Measurements from ENCODE around the gene GRB14. TPM values are rescaled to one million over a fixed set of nuclear protein-coding genes. Genes with fewer than 3 reads are reported as not detected.

Gene GRB14
- total RNA-seq, 1 experiment from 2014 or later = 6.3 TPM

- ChIA-PET POLR2A (no interaction called here), RAD21 (ENCODE audit: low non-redundant PET in 1 of 2, low total read pairs in 2 of 2, uncharacterized antibody in 2 of 2, unreplicated experiment in 2 of 2) (no interaction called here), CTCF (interaction anchor here (1.1 kb wide), 1 partner anchor 20 kb away, joined by 5 read pairs; no protein-coding TSS in a partner anchor)
- intact Hi-C loops (cut with micrococcal nuclease) = no loop called here
- H4K20me1 ChIP-seq (ENCODE audit: insufficient read depth) = no peaks in the 10 kb centered on the region
- peak overlapping the region; percentile 90 for H3K4me2 ChIP-seq (ENCODE audit: low read length)
- no peaks in the 10 kb centered on the region for H3K36me3 ChIP-seq (ENCODE audit: control insufficient read depth in 1 of 2, insufficient read depth in 2 of 2, low read length in 2 of 2)
- no peaks in the 10 kb centered on the region for H3K9me3 ChIP-seq (ENCODE audit: control insufficient read depth in 1 of 2, insufficient read depth in 1 of 2, low read depth in 1 of 2, low read length in 2 of 2)
- H3K4me1 ChIP-seq (ENCODE audit: control insufficient read depth in 1 of 2, insufficient read depth in 2 of 2, low read length in 2 of 2) = peaks cover 0 to 21% of the 10 kb centered on the region in 2 experiments; a peak in 3 of 4 replicates
- DNase-seq (ENCODE audit: low read depth, low spot score) (no peak), ATAC-seq (no peak)
- no peak overlapping the region for H3K27ac ChIP-seq (ENCODE audit: low read depth, low read length)
- no peak for TF ChIP-seq ZNF274 (IDR thresholded peaks at IDR 0.05; ENCODE audit: low read depth, low read length)
- TF ChIP-seq ZFX (IDR thresholded peaks at IDR 0.05) = no peak
- no peak for TF ChIP-seq CEBPB (IDR thresholded peaks at IDR 0.05; ENCODE audit: low read depth)
- no peak for TF ChIP-seq CTCF (IDR thresholded peaks at IDR 0.05 in 2 of 3, conservative IDR thresholded peaks at IDR 0.05 in 1 of 3; ENCODE audit: borderline replicate concordance in 1 of 3, insufficient read depth in 1 of 3, low read depth in 2 of 3, low read length in 2 of 3)
- TF ChIP-seq MAX (IDR thresholded peaks at IDR 0.05) = no peak
- TF ChIP-seq SIN3A (IDR thresholded peaks at IDR 0.05; ENCODE audit: low read depth) = no peak
- no peak for TF ChIP-seq REST (IDR thresholded peaks at IDR 0.05; ENCODE audit: low read depth)
- no peak for TF ChIP-seq EGR1 (IDR thresholded peaks at IDR 0.05; ENCODE audit: low read depth)
- TF ChIP-seq RAD21 (IDR thresholded peaks at IDR 0.05; ENCODE audit: low read depth) = no peak
- no peak for TF ChIP-seq ZBTB33 (IDR thresholded peaks at IDR 0.05; ENCODE audit: extremely low read depth, insufficient replicate concordance, low read length)
- no peaks in the 10 kb centered on the region for H3K27me3 ChIP-seq (ENCODE audit: insufficient read depth, low read length)
- H2AFZ ChIP-seq (ENCODE audit: low read depth, low read length, poor library complexity, severe bottlenecking) = peak overlapping the region; percentile 76
- no peaks in the 10 kb centered on the region for H3K79me2 ChIP-seq (ENCODE audit: insufficient read depth, low read length)
- peak overlapping the region; percentile 48 to 63 for H3K4me3 ChIP-seq (replicated peaks in 1 of 2; ENCODE audit: low read depth in 1 of 2, low read length in 2 of 2)
- H3K9me2 ChIP-seq (ENCODE audit: insufficient read depth) = no peaks in the 10 kb centered on the region
- BruUV-seq (replicated peaks) = TSS peak; percentile 43
- H3K9ac ChIP-seq (ENCODE audit: low read length) = peak overlapping the region; percentile 48
Observed at GRCh38 chr2:164620457-164620856, 825 bp downstream of the GRB14 start.

All from HCT116 (cell line).